Caco-2 (cell line): ENCODE results near the gene KIAA1958. TPM values are rescaled to one million over a fixed set of nuclear protein-coding genes. Genes with fewer than 3 reads are reported as not detected.

Source experiments
- BruUV-seq: library from RNA; stranded (reverse); fragments of 400-500 nt; replicated peaks from 2 replicates; lab custom pipeline; 2021; lab: Mats Ljungman, UMichigan
- CTCF ChIA-PET: fragments of 300-600 bp; sonication (Branson Sonifier 250); formaldehyde crosslinking; loops from one replicate; lab custom pipeline; 2022; ENCODE audit warnings: antibody characterized with exemption; lab: Charles Lee
- POLR2A ChIA-PET: fragments of 300-600 bp; sonication (Branson Sonifier 250); formaldehyde crosslinking; loops from one replicate; lab custom pipeline; 2022; ENCODE audit warnings: antibody characterized with exemption; lab: Charles Lee
- DNase-seq, 2 experiments: peaks; one replicate each; pipeline versions ENCODE4 v3.0.0 to v3.0.0-alpha.2; 2020 to 2022
- H3K27me3 ChIP-seq: replicated peaks from 2 replicates; pipeline ENCODE4 v1.6.0; 2011; ENCODE audit warnings: low read length; ENCODE audit not compliant: control insufficient read depth, insufficient read depth
- H3K36me3 ChIP-seq: 2 replicates; pipeline ENCODE4 v1.5.1; 2011; ENCODE audit warnings: low read length; ENCODE audit not compliant: control insufficient read depth, insufficient read depth
- H3K4me1 ChIP-seq: fragments of 250-450 bp; sonication (Bioruptor Pico); 2 replicates; pipeline ENCODE4 v1.5.1; 2020; ENCODE audit warnings: mild to moderate bottlenecking
- H3K4me3 ChIP-seq: 2 replicates; pipeline ENCODE4 v1.5.1; 2011; ENCODE audit warnings: low read depth, mild to moderate bottlenecking, control low read depth, low read length
- H3K9me3 ChIP-seq: fragments of 250-450 bp; sonication (Bioruptor Pico); 2 replicates; pipeline ENCODE4 v1.5.1; 2020; ENCODE audit warnings: mild to moderate bottlenecking, moderate library complexity
- H3K27ac Mint-ChIP-seq: one replicate; pipeline ENCODE4 v1.8.0; 2022; ENCODE audit warnings: mixed read lengths; ENCODE audit not compliant: unreplicated experiment
- H3K27me3 Mint-ChIP-seq: one replicate; pipeline ENCODE4 v1.8.0; 2022; ENCODE audit warnings: mixed read lengths; ENCODE audit not compliant: insufficient read depth, unreplicated experiment
- H3K36me3 Mint-ChIP-seq: one replicate; pipeline ENCODE4 v1.8.0; 2022; ENCODE audit warnings: mild to moderate bottlenecking, mixed read lengths; ENCODE audit not compliant: insufficient read depth, unreplicated experiment
- H3K4me1 Mint-ChIP-seq: one replicate; pipeline ENCODE4 v1.8.0; 2022; ENCODE audit warnings: low read depth, mixed read lengths; ENCODE audit not compliant: unreplicated experiment
- H3K4me3 Mint-ChIP-seq: one replicate; pipeline ENCODE4 v1.8.0; 2022; ENCODE audit warnings: mild to moderate bottlenecking, moderate library complexity, mixed read lengths; ENCODE audit not compliant: unreplicated experiment
- H3K9me3 Mint-ChIP-seq: one replicate; pipeline ENCODE4 v1.8.0; 2022; ENCODE audit warnings: mixed read lengths; ENCODE audit not compliant: unreplicated experiment
- intact Hi-C: fragments of 100-400 bp; cut with micrococcal nuclease; formaldehyde crosslinking; loops from one replicate; pipeline ENCODE4 v1.10.0; 2022; ENCODE audit not compliant: unreplicated experiment
- total RNA-seq: library from RNA; stranded (reverse); gene quantifications from 2 replicates; pipeline ENCODE4 v1.2.3, GENCODE V29; 2022
- TF ChIP-seq, protein P1 (sequence below), 2 experiments: fragments of 200-600 bp in 1 of 2; IDR thresholded peaks; 1 replicate in 1 of 2; 2 replicates in 1 of 2; pipeline versions ENCODE4 v1.5.1 to v1.8.0; 2011 to 2022; ENCODE audit warnings: antibody characterized with exemption in 1 of 2, control low read depth in 1 of 2, inconsistent platforms in 1 of 2, low read depth in 1 of 2, low read length in 1 of 2, mild to moderate bottlenecking in 1 of 2, moderate library complexity in 1 of 2; ENCODE audit not compliant: insufficient read depth in 1 of 2, severe bottlenecking in 1 of 2, unreplicated experiment in 1 of 2

The KIAA1958 gene
- total RNA-seq, 1 experiment from 2014 or later: 20.0 TPM

- POLR2A ChIA-PET: no interaction called here
- intact Hi-C loops: loop anchor here (2.0 to 10.0 kb wide), 2 partner anchors 221 to 261 kb away; no protein-coding TSS in a partner anchor
- no peak for DNase-seq
- BruUV-seq: no TSS peak
- Mint-ChIP-seq H3K4me3 (no peak overlapping the region), H3K4me1 (peaks cover 17% of the 10 kb centered on the region), H3K9me3 (no peaks in the 10 kb centered on the region), H3K27ac (no peak overlapping the region), H3K36me3 (peaks cover 71% of the 10 kb centered on the region), H3K27me3 (no peaks in the 10 kb centered on the region)
- TF ChIP-seq, protein P1, sequence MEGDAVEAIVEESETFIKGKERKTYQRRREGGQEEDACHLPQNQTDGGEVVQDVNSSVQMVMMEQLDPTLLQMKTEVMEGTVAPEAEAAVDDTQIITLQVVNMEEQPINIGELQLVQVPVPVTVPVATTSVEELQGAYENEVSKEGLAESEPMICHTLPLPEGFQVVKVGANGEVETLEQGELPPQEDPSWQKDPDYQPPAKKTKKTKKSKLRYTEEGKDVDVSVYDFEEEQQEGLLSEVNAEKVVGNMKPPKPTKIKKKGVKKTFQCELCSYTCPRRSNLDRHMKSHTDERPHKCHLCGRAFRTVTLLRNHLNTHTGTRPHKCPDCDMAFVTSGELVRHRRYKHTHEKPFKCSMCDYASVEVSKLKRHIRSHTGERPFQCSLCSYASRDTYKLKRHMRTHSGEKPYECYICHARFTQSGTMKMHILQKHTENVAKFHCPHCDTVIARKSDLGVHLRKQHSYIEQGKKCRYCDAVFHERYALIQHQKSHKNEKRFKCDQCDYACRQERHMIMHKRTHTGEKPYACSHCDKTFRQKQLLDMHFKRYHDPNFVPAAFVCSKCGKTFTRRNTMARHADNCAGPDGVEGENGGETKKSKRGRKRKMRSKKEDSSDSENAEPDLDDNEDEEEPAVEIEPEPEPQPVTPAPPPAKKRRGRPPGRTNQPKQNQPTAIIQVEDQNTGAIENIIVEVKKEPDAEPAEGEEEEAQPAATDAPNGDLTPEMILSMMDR (IDR thresholded peaks at IDR 0.05; ENCODE audit: insufficient read depth in 1 of 2, low read depth in 1 of 2, low read length in 1 of 2, severe bottlenecking in 1 of 2, unreplicated experiment in 1 of 2): no peak
- Histone ChIP-seq H3K9me3 (no peaks in the 10 kb centered on the region), H3K4me1 (no peaks in the 10 kb centered on the region), H3K36me3 (no peaks in the 10 kb centered on the region), H3K4me3 (no peak overlapping the region), H3K27me3 (no peaks in the 10 kb centered on the region)
- CTCF ChIA-PET: interaction anchor here (1.6 kb wide), 1 partner anchor 63 kb away, joined by 3 read pairs; the partner anchor contains the start of gene HSDL2
Measured at GRCh38 chr9:112443636-112444035, 43.0 kb upstream of the KIAA1958 start.

DNA sequence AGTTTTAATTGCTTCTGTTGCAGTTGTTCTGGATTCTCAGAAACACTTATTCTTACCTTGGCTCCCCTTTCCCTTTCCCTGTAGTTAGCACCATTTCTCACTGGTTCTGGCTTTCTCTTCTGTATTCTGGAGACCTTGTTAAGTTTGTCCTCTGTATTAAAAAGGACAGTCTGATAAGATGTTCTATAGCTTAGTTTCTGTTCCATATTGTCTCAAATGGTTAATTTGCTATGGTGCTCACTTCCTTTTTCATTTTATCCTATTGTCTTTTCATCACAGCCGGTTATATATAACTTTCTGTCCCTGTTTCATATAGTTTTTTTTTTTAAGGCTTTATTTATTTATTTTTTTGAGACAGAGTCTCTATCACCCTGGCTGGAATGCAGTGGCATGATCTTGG is 41.4 kb upstream of the KIAA1958 start:
- Mint-ChIP-seq H3K36me3 (peaks cover 68% of the 10 kb centered on the region), H3K4me3 (no peak overlapping the region), H3K9me3 (no peaks in the 10 kb centered on the region), H3K27me3 (no peaks in the 10 kb centered on the region), H3K4me1 (peaks cover 17% of the 10 kb centered on the region), H3K27ac (no peak overlapping the region)
- Histone ChIP-seq H3K9me3 (no peaks in the 10 kb centered on the region; the same call in 1 of the 2 replicates), H3K27me3 (no peaks in the 10 kb centered on the region), H3K36me3 (no peaks in the 10 kb centered on the region), H3K4me1 (no peaks in the 10 kb centered on the region), H3K4me3 (no peak overlapping the region)
- POLR2A ChIA-PET: no interaction called here
- TF ChIP-seq, protein P1 (IDR thresholded peaks at IDR 0.05; ENCODE audit: insufficient read depth in 1 of 2, low read depth in 1 of 2, low read length in 1 of 2, severe bottlenecking in 1 of 2, unreplicated experiment in 1 of 2): no peak
- intact Hi-C loops: loop anchor here (10.0 kb wide), 1 partner anchor 260 kb away; no protein-coding TSS in a partner anchor
- CTCF ChIA-PET: interaction anchor here (0.7 kb wide), 1 partner anchor 348 kb away, joined by 5 read pairs; no protein-coding TSS in a partner anchor
- DNase-seq: no peak
- BruUV-seq: no TSS peak

- Histone ChIP-seq H3K4me1 (no peaks in the 10 kb centered on the region), H3K9me3 (no peaks in the 10 kb centered on the region; the same call in 1 of the 2 replicates), H3K36me3 (no peaks in the 10 kb centered on the region), H3K4me3 (no peak overlapping the region), H3K27me3 (no peaks in the 10 kb centered on the region)
- H3K9me3 Mint-ChIP-seq: no peaks in the 10 kb centered on the region
- BruUV-seq: no TSS peak
- H3K36me3 Mint-ChIP-seq: peaks cover 60% of the 10 kb centered on the region
- H3K4me3 Mint-ChIP-seq: no peak overlapping the region
- H3K27ac Mint-ChIP-seq: no peak overlapping the region
- ChIA-PET POLR2A (no interaction called here), CTCF (no interaction called here)
- no peak for DNase-seq
- intact Hi-C loops: loop anchor here (10.0 kb wide), 1 partner anchor 259 kb away; no protein-coding TSS in a partner anchor
- H3K27me3 Mint-ChIP-seq: no peaks in the 10 kb centered on the region
- TF ChIP-seq, protein P1 (IDR thresholded peaks at IDR 0.05; ENCODE audit: insufficient read depth in 1 of 2, low read depth in 1 of 2, low read length in 1 of 2, severe bottlenecking in 1 of 2, unreplicated experiment in 1 of 2): no peak
- peaks cover 17% of the 10 kb centered on the region for H3K4me1 Mint-ChIP-seq
Measured at GRCh38 chr9:112446080-112446479, 40.5 kb upstream of the KIAA1958 start.
